Trophoblast cell (in vitro differentiated cells and primary cell): ENCODE data around the gene ZNF480.

Experiments used
- DNase-seq, 2 donors: peaks; one replicate each; pipeline ENCODE4 v3.0.0-alpha.2; 2016
- H2AFZ ChIP-seq: 2 replicates; pipeline ENCODE4 v1.6.1; 2013; ENCODE audit warnings: low read length, moderate library complexity, mild to moderate bottlenecking; ENCODE audit not compliant: insufficient read depth, poor library complexity
- H2AK5ac ChIP-seq: 2 replicates; pipeline ENCODE4 v1.6.1; 2013; ENCODE audit warnings: mild to moderate bottlenecking, low read length
- H2BK120ac ChIP-seq: 2 replicates; pipeline ENCODE4 v1.6.1; 2013; ENCODE audit warnings: low read length, mild to moderate bottlenecking, moderate library complexity; ENCODE audit not compliant: insufficient read depth, poor library complexity
- H2BK12ac ChIP-seq: 2 replicates; pipeline ENCODE4 v1.6.1; 2013; ENCODE audit warnings: mild to moderate bottlenecking, low read length, moderate library complexity
- H2BK5ac ChIP-seq: 2 replicates; pipeline ENCODE4 v1.6.1; 2013; ENCODE audit warnings: low read length, low read depth, moderate library complexity, mild to moderate bottlenecking; ENCODE audit not compliant: poor library complexity
- H3K14ac ChIP-seq: 2 replicates; pipeline ENCODE4 v1.6.1; 2013; ENCODE audit warnings: mild to moderate bottlenecking, low read length
- H3K18ac ChIP-seq: 2 replicates; pipeline ENCODE4 v1.6.1; 2013; ENCODE audit warnings: mild to moderate bottlenecking, low read length
- H3K23ac ChIP-seq: 2 replicates; pipeline ENCODE4 v1.6.1; 2013; ENCODE audit warnings: low read length
- H3K27ac ChIP-seq: 2 replicates; pipeline ENCODE4 v1.5.1; 2013; ENCODE audit warnings: low read depth, mild to moderate bottlenecking, inconsistent platforms, low read length, moderate library complexity
- H3K27me3 ChIP-seq: 2 replicates; pipeline ENCODE4 v1.6.1; 2013; ENCODE audit warnings: inconsistent platforms, mild to moderate bottlenecking, low read length, moderate library complexity; ENCODE audit not compliant: insufficient read depth
- H3K36me3 ChIP-seq, 2 experiments: 1 replicate in 1 of 2; 2 replicates in 1 of 2; pipeline ENCODE4 v1.6.1; 2013; ENCODE audit warnings: low read length in 2 of 2, mild to moderate bottlenecking in 2 of 2, moderate library complexity in 1 of 2; ENCODE audit not compliant: insufficient read depth in 2 of 2, control insufficient read depth in 1 of 2
- H3K4ac ChIP-seq: 2 replicates; pipeline ENCODE4 v1.6.1; 2013; ENCODE audit warnings: low read depth, mild to moderate bottlenecking, low read length, moderate library complexity
- H3K4me1 ChIP-seq, 2 experiments: 1 replicate in 1 of 2; 2 replicates in 1 of 2; pipeline ENCODE4 v1.6.1; 2013; ENCODE audit warnings: low read length in 2 of 2, mild to moderate bottlenecking in 2 of 2, moderate library complexity in 1 of 2; ENCODE audit not compliant: insufficient read depth in 2 of 2, control insufficient read depth in 1 of 2
- H3K4me2 ChIP-seq: 2 replicates; pipeline ENCODE4 v1.6.1; 2013; ENCODE audit warnings: inconsistent platforms, mild to moderate bottlenecking, low read length, moderate library complexity
- H3K4me3 ChIP-seq: 2 replicates; pipeline ENCODE4 v1.5.1; 2013; ENCODE audit warnings: mild to moderate bottlenecking, low read depth, low read length, inconsistent platforms
- H3K79me1 ChIP-seq: one replicate; pipeline ENCODE4 v1.6.1; 2013; ENCODE audit warnings: low read length
- H3K79me2 ChIP-seq: 2 replicates; pipeline ENCODE4 v1.6.1; 2013; ENCODE audit warnings: low read length, mild to moderate bottlenecking; ENCODE audit not compliant: control insufficient read depth, insufficient read depth, poor library complexity
- H3K9ac ChIP-seq: 2 replicates; pipeline ENCODE4 v1.6.1; 2013; ENCODE audit warnings: mild to moderate bottlenecking, low read length
- H3K9me3 ChIP-seq: 2 replicates; pipeline ENCODE4 v1.6.1; 2013; ENCODE audit warnings: low read depth, mild to moderate bottlenecking, control low read depth, inconsistent platforms, low read length; ENCODE audit not compliant: insufficient read depth
- H4K12ac ChIP-seq: 2 replicates; pipeline ENCODE4 v1.6.1; 2013; ENCODE audit warnings: low read depth, mild to moderate bottlenecking, low read length, moderate library complexity
- H4K8ac ChIP-seq: 2 replicates; pipeline ENCODE4 v1.6.1; 2013; ENCODE audit warnings: low read depth, mild to moderate bottlenecking, low read length, moderate library complexity
- H4K91ac ChIP-seq: one replicate; pipeline ENCODE4 v1.6.1; 2013; ENCODE audit warnings: low read depth, mild to moderate bottlenecking, low read length, moderate library complexity
- WGBS: extraction: QIAGEN DNeasy Blood & Tissue Kit; methylation state at CpG from one replicate; pipeline ENCODE4 v1.1.7; 2013; ENCODE audit warnings: missing lambda C conversion rate; ENCODE audit not compliant: insufficient read length, insufficient coverage; ENCODE audit errors: extremely low coverage; 5-methylcytosine and 5-hydroxymethylcytosine counted together

Gene ZNF480

DNA sequence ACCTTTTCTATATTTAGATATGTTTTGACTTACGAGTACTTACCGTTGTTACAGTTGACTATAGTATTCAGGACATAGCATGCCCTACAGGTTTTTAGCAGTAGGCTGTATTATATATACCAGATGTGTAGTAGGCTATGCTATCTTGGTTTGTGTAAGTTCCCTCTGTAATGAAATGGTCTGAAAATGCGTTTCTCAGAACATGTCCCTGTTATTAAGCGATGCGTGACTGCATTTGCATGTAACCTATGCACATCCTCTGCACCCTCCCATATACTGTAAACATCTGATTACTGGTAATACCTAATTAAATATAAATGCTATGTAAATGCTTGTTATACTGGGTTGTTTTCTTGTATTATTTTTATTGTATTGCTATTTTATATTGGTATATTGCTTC, 21.0 kb upstream of the ZNF480 start:
- H4K91ac ChIP-seq: no peak overlapping the region
- H4K12ac ChIP-seq: no peak overlapping the region
- H3K36me3 ChIP-seq: peaks cover 9 to 12% of the 10 kb centered on the region in 2 experiments
- no peak overlapping the region for H3K4me3 ChIP-seq
- H3K23ac ChIP-seq: no peak overlapping the region
- H3K4me1 ChIP-seq: peaks cover 3 to 7% of the 10 kb centered on the region in 2 experiments
- no peak overlapping the region for H2AFZ ChIP-seq
- no peaks in the 10 kb centered on the region for H3K27me3 ChIP-seq
- no peak overlapping the region for H3K27ac ChIP-seq
- no peak overlapping the region for H2BK12ac ChIP-seq
- no peak overlapping the region for H3K4me2 ChIP-seq
- no peaks in the 10 kb centered on the region for H3K9me3 ChIP-seq
- no peak overlapping the region for H4K8ac ChIP-seq
- no peak overlapping the region for H2AK5ac ChIP-seq
- peaks cover 6% of the 10 kb centered on the region for H3K79me2 ChIP-seq
- H3K9ac ChIP-seq: no peak overlapping the region
- H3K4ac ChIP-seq: no peak overlapping the region
- no peak overlapping the region for H2BK5ac ChIP-seq
- no peak overlapping the region for H2BK120ac ChIP-seq
- H3K18ac ChIP-seq: no peak overlapping the region
- no peak for DNase-seq
- no peak overlapping the region for H3K14ac ChIP-seq
- WGBS: no CpG with 5 or more reads among the region's 5 CpGs
- H3K79me1 ChIP-seq: no peaks in the 10 kb centered on the region

DNA sequence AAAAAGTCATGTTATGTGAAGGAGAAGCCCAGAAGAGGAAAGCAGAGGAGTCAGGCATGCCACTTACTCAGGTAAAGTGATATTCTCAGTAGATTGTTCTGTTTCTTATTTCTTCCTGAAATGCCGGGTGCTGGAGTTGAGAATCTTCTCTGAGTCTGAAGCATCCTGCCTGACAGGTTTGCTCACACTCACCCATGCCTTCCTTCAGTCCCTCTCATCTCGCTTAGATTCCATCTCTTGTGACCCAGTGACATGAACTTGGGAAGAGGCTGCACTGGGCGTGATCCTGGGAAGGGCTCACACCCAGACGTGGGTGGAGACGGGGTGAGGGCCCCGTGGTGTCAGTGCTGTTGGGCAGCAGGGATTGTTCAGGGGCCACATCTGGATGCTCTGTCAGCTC, 19.5 kb upstream of the ZNF480 start:
- Histone ChIP-seq H2BK5ac (no peak overlapping the region), H3K79me2 (peaks cover 6% of the 10 kb centered on the region), H3K23ac (no peak overlapping the region), H3K14ac (no peak overlapping the region), H3K27ac (no peak overlapping the region), H2BK120ac (no peak overlapping the region), H3K27me3 (no peaks in the 10 kb centered on the region), H3K9me3 (no peaks in the 10 kb centered on the region), H3K4ac (peak overlapping the region; percentile 15), H3K4me2 (no peak overlapping the region), H3K79me1 (no peaks in the 10 kb centered on the region), H2BK12ac (no peak overlapping the region), H2AFZ (no peak overlapping the region), H4K8ac (no peak overlapping the region), H4K91ac (no peak overlapping the region), H3K9ac (no peak overlapping the region), H4K12ac (no peak overlapping the region), H3K36me3 (peaks cover 9 to 10% of the 10 kb centered on the region in 2 experiments), H3K4me1 (peaks cover 3 to 7% of the 10 kb centered on the region in 2 experiments), H3K4me3 (no peak overlapping the region), H2AK5ac (no peak overlapping the region), H3K18ac (no peak overlapping the region)
- WGBS: no CpG with 5 or more reads among the region's 6 CpGs
- peak; percentile 82 for DNase-seq

DNA sequence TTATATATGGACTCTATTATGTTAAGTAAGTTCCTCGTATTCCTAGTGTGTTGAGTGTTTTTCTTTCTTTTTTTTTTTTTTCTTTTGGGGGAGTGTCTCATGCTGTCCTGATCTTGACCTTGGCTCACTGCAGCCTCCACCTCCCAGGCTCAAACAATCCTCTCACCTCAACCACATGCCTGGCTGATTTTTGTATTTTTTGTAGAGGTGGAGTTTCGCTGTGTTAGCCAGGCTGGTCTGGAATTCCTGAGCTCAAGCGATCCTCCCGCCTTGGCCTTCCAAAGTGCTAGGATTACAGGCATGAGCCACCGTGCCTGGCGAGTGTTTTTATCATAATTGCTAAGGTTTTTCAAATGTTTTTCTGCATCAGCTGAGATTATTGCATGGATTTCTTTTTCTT, 10.7 kb upstream of the ZNF480 start:
- no peaks in the 10 kb centered on the region for H3K79me2 ChIP-seq
- H3K79me1 ChIP-seq: no peaks in the 10 kb centered on the region
- H3K36me3 ChIP-seq: peaks cover 24 to 46% of the 10 kb centered on the region in 2 experiments
- H2BK5ac ChIP-seq: no peak overlapping the region
- no peak overlapping the region for H4K8ac ChIP-seq
- no peak overlapping the region for H3K4ac ChIP-seq
- no peak overlapping the region for H3K4me2 ChIP-seq
- H3K18ac ChIP-seq: no peak overlapping the region
- no peak overlapping the region for H3K14ac ChIP-seq
- no peak overlapping the region for H2AFZ ChIP-seq
- WGBS: no CpG with 5 or more reads among the region's 6 CpGs
- no peak overlapping the region for H2BK120ac ChIP-seq
- H3K9me3 ChIP-seq: no peaks in the 10 kb centered on the region
- no peaks in the 10 kb centered on the region for H3K27me3 ChIP-seq
- H3K27ac ChIP-seq: no peak overlapping the region
- H3K4me1 ChIP-seq: no peaks in the 10 kb centered on the region
- no peak overlapping the region for H4K91ac ChIP-seq
- H3K9ac ChIP-seq: no peak overlapping the region
- H4K12ac ChIP-seq: no peak overlapping the region
- H3K4me3 ChIP-seq: no peak overlapping the region
- no peak for DNase-seq
- H3K23ac ChIP-seq: no peak overlapping the region
- no peak overlapping the region for H2BK12ac ChIP-seq
- no peak overlapping the region for H2AK5ac ChIP-seq

DNA sequence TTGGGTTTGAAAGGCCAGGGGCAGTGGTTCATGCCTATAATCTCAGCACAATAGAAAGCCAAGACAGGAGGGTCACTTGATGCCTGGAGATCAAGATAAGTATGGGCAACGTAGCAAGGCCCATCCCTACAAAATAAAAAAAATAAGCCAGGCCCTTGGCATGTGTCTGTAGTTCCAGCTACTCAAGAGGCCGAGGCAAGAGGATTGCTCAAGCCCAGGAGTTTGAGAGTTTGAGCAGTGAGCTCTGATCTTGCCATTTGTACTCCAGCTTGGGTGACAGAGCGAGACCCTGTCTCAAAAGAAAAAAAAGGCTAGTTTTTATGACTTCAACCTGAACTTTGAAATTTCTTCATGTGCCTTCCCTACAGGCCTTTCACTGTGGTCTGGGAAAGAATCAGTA, 5.2 kb upstream of the ZNF480 start:
- Histone ChIP-seq H3K9me3 (no peaks in the 10 kb centered on the region), H3K4me2 (no peak overlapping the region), H2BK120ac (no peak overlapping the region), H3K23ac (no peak overlapping the region), H3K79me1 (no peaks in the 10 kb centered on the region), H4K12ac (no peak overlapping the region), H3K79me2 (no peaks in the 10 kb centered on the region), H2AFZ (no peak overlapping the region), H2BK12ac (no peak overlapping the region), H2BK5ac (no peak overlapping the region), H3K4ac (no peak overlapping the region), H3K36me3 (peaks cover 9 to 19% of the 10 kb centered on the region in 2 experiments), H3K4me3 (no peak overlapping the region), H3K9ac (no peak overlapping the region), H3K4me1 (peaks cover 0 to 3% of the 10 kb centered on the region in 2 experiments), H3K18ac (no peak overlapping the region), H3K14ac (no peak overlapping the region), H4K8ac (no peak overlapping the region), H3K27me3 (no peaks in the 10 kb centered on the region), H2AK5ac (no peak overlapping the region), H3K27ac (no peak overlapping the region), H4K91ac (no peak overlapping the region)
- DNase-seq: no peak
- no CpG with 5 or more reads among the region's 3 CpGs for WGBS
